ENCODE measurements around the gene CDH4.

The CDH4 gene

DNA sequence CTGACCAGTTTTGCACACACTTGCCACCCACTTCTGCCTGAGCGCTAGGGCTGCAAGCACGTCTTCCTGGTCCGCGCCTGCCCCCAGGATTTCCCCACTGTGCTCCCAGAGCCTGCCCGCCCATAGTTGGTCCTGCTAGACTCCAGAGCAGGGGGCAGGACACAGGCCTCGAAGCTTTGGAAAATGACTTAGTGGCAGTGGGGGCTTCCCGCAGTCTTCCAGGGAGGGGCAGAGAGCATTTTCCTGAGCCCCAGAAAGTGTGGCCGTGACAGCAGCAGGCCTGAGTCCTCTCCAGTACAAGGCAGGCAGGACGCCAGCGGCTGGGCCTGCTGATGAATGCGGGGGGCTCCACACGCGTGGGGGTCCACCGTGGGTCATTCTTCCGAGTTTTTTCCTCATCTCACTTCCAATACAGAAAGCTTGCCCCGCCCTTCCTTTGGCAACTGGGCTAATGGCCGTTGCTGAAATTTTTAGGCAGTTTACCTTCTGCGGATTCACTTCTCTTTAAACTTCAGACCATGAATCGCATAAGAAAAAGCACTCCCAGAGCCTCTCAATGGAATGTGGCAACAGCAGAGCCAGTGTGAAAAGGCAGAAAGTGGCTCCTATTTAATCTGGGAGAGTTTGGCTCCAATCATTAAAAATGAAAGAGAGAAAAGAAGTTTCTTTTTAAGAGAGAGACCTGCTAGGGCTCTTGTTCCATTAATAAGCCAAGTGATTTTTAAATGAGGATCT lies 383.8 kb downstream of the CDH4 start:
- Histone ChIP-seq H3K36me3 (ENCODE audit: control insufficient read depth in 2 of 2, insufficient read depth in 2 of 2, low read length in 2 of 2) (no peaks in the 10 kb centered on the region), H3K9me3 (ENCODE audit: control insufficient read depth in 2 of 2, low read length in 2 of 2) (no peaks in the 10 kb centered on the region), H3K27me3 (ENCODE audit: control insufficient read depth in 2 of 2, insufficient read depth in 2 of 2, low read length in 2 of 2) (no peaks in the 10 kb centered on the region), H3K4me3 (ENCODE audit: low read length in 2 of 2) (no peak overlapping the region), H3K27ac (ENCODE audit: low read depth in 2 of 2, low read length in 2 of 2) (no peak overlapping the region), H3K9ac (ENCODE audit: low read depth in 1 of 2, low read length in 2 of 2) (no peak overlapping the region), H3K4me1 (ENCODE audit: control insufficient read depth in 2 of 2, insufficient read depth in 2 of 2, low read length in 2 of 2) (no peaks in the 10 kb centered on the region)

DNA sequence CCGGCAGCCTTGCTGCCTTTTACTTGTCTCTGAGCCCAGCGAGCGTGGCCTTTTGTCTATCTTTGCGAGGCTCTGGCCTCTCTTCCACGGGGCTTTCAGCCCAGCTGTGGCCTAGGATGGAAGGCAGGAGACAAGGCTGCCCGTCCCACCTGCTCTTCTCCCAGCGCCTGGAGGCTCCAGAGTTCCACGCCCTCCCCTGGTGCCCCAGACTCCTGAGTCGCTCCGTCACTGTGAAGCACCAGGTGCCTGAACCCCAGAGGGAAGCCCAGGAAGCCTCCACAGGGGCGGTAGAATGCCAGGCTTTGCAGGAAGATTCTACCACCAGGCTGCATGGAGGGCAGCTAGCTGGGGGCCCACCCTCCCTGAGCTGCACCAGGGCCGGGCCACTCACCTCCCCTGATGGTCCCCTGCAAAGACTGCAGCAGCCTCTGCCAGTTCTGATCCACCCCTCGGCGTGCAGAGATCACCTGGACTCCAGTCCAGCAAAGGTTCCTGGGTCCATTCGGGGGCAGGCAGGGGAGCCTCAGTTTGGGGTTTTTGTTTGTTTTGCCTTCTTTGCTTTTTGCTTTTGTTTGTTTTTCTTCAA lies 384.6 kb downstream of the CDH4 start:
- Histone ChIP-seq H3K4me3 (ENCODE audit: low read length in 2 of 2) (no peak overlapping the region), H3K36me3 (ENCODE audit: control insufficient read depth in 2 of 2, insufficient read depth in 2 of 2, low read length in 2 of 2) (no peaks in the 10 kb centered on the region), H3K27ac (ENCODE audit: low read depth in 2 of 2, low read length in 2 of 2) (no peak overlapping the region), H3K4me1 (ENCODE audit: control insufficient read depth in 2 of 2, insufficient read depth in 2 of 2, low read length in 2 of 2) (no peaks in the 10 kb centered on the region), H3K9ac (ENCODE audit: low read depth in 1 of 2, low read length in 2 of 2) (no peak overlapping the region), H3K9me3 (ENCODE audit: control insufficient read depth in 2 of 2, low read length in 2 of 2) (no peaks in the 10 kb centered on the region), H3K27me3 (ENCODE audit: control insufficient read depth in 2 of 2, insufficient read depth in 2 of 2, low read length in 2 of 2) (no peaks in the 10 kb centered on the region)

DNA sequence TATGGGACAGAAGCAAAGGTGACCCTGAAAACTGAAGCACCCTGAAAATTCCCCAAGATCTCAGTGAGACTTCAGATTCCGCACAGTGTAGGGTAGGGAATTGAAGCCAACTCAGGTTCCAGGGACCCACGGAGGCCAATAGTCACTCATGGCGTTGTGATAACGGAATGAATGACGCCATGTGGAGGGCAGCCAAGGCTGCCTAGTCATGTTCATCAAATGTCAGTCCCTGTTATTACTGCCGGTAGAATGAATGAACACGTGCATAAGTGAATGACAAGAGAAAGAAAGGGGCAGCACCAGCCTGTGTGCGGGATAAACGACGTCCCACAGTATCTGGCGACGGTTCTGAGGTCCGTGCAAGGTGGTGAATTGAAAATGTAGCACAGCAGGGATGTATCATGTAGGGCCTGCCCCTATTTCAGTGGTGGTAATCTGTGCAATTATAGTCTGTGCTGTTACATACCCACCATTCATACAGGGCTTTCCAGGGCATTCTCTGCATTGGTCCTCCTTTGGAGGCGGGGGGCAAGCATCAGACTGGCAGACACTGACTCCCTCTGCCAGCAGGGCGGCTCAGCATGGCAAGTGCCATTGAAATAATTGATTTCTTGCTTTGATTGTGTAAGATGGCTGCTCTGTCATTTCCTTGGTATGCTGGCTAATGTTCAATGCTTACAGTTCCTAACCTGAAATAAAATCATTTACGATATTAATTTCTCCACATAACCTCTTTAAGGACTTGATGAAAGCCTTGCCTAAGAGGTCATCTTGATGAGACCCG lies 386.9 kb downstream of the CDH4 start:
- no peak overlapping the region for H3K27ac ChIP-seq (ENCODE audit: low read depth in 2 of 2, low read length in 2 of 2)
- no peaks in the 10 kb centered on the region for H3K4me1 ChIP-seq (ENCODE audit: control insufficient read depth in 2 of 2, insufficient read depth in 2 of 2, low read length in 2 of 2)
- H3K9ac ChIP-seq (ENCODE audit: low read depth in 1 of 2, low read length in 2 of 2): no peak overlapping the region
- H3K4me3 ChIP-seq (ENCODE audit: low read length in 2 of 2): no peak overlapping the region
- H3K27me3 ChIP-seq (ENCODE audit: control insufficient read depth in 2 of 2, insufficient read depth in 2 of 2, low read length in 2 of 2): no peaks in the 10 kb centered on the region
- no peaks in the 10 kb centered on the region for H3K36me3 ChIP-seq (ENCODE audit: control insufficient read depth in 2 of 2, insufficient read depth in 2 of 2, low read length in 2 of 2)
- H3K9me3 ChIP-seq (ENCODE audit: control insufficient read depth in 2 of 2, low read length in 2 of 2): no peaks in the 10 kb centered on the region

DNA sequence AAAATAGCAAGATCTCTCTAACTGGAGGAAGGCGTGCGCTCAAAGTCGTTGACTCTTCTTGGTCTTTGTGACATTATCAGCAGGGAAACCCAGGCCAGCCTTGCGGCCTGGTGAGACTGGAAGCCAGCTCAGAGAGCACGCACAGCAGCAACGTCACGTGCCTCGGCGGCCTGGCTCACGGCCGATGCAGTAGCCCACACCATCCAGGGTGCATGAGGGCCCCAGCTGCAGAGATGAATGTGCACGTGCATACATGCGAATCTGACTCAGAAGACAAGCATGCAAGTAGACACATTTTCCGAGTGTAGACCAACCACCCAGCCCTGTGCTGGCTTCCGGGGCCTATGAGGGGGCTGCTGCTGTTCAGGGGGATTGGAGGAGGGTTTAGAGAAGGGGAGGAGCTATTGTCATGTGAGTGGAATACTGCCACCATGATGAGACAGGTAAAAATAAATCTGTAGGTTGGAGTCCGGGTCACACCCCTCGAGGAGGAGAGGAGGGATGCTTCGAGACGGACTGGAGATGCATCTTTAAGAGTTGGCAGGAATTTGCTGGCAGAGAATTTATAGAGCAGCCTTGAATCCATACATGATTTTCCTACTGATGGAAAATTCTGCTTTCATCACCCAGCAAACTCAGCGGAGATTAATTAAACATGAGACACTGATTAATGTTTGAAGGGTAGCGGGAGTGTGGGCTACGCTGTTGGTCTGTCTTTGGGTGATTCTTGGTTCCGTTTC lies 388.2 kb downstream of the CDH4 start:
- Histone ChIP-seq H3K9ac (ENCODE audit: low read depth in 1 of 2, low read length in 2 of 2) (no peak overlapping the region), H3K36me3 (ENCODE audit: control insufficient read depth in 2 of 2, insufficient read depth in 2 of 2, low read length in 2 of 2) (no peaks in the 10 kb centered on the region), H3K4me3 (ENCODE audit: low read length in 2 of 2) (no peak overlapping the region), H3K9me3 (ENCODE audit: control insufficient read depth in 2 of 2, low read length in 2 of 2) (no peaks in the 10 kb centered on the region), H3K27ac (ENCODE audit: low read depth in 2 of 2, low read length in 2 of 2) (no peak overlapping the region), H3K4me1 (ENCODE audit: control insufficient read depth in 2 of 2, insufficient read depth in 2 of 2, low read length in 2 of 2) (no peaks in the 10 kb centered on the region), H3K27me3 (ENCODE audit: control insufficient read depth in 2 of 2, insufficient read depth in 2 of 2, low read length in 2 of 2) (no peaks in the 10 kb centered on the region)

DNA sequence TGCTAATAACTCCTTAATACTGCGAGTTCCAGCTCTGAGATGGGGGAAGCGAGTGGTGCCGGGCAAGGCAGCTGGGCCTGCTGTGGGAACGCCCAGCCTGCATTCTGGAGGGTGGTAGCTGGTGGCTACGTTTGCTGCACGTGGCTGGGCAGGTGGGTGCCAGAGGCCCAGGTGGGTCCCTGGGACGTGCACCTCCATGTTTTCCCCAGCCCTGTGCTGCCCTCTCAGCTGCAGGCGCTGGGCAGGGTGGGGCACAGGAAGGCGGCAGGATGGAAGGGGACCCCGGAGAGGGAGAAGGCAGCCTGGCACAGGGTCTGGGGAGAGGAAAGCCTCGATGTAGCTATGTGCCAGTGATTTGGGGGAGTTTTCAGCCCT lies 388.8 kb downstream of the CDH4 start:
- Histone ChIP-seq H3K27me3 (ENCODE audit: control insufficient read depth in 2 of 2, insufficient read depth in 2 of 2, low read length in 2 of 2) (no peaks in the 10 kb centered on the region), H3K9me3 (ENCODE audit: control insufficient read depth in 2 of 2, low read length in 2 of 2) (no peaks in the 10 kb centered on the region), H3K4me3 (ENCODE audit: low read length in 2 of 2) (no peak overlapping the region), H3K9ac (ENCODE audit: low read depth in 1 of 2, low read length in 2 of 2) (no peak overlapping the region), H3K27ac (ENCODE audit: low read depth in 2 of 2, low read length in 2 of 2) (no peak overlapping the region), H3K36me3 (ENCODE audit: control insufficient read depth in 2 of 2, insufficient read depth in 2 of 2, low read length in 2 of 2) (no peaks in the 10 kb centered on the region), H3K4me1 (ENCODE audit: control insufficient read depth in 2 of 2, insufficient read depth in 2 of 2, low read length in 2 of 2) (no peaks in the 10 kb centered on the region)

DNA sequence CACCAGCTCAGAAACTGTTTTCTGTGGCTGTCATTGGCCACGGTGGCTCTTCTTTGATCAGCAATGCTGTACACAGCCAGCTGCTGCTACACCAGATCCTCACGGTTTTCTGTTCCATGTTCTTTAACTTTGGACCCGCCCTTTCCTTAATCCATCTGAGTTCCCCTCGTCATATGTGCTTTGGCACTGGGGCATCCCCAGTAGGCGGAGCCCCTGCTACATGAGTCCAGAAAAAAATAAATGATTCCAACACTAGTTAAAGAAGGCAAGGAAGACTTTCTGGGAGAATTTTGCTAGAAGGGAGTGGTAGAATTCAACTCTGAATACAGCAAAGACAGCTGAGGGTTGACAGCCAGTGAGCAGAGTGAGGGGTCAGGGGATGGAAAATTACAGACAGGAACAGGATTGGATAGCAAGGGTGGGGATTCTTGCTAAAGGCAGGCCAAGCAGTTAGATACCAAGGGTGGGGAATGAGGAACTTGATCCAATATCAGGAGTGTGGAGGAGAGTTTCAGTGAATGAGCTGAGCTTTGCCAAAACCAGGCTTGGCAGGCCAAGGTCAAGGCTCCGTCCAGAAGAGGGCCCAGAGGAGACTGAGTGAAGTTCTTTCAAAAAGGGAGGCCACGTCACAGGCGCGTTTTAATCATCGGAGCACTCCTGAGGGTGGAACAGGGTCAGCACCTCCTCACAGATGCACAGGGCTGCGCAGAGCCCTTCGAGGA lies 391.8 kb downstream of the CDH4 start:
- H3K4me1 ChIP-seq (ENCODE audit: control insufficient read depth in 2 of 2, insufficient read depth in 2 of 2, low read length in 2 of 2): no peaks in the 10 kb centered on the region
- H3K4me3 ChIP-seq (ENCODE audit: low read length in 2 of 2): no peak overlapping the region
- H3K9me3 ChIP-seq (ENCODE audit: control insufficient read depth in 2 of 2, low read length in 2 of 2): no peaks in the 10 kb centered on the region
- no peaks in the 10 kb centered on the region for H3K27me3 ChIP-seq (ENCODE audit: control insufficient read depth in 2 of 2, insufficient read depth in 2 of 2, low read length in 2 of 2)
- H3K27ac ChIP-seq (ENCODE audit: low read depth in 2 of 2, low read length in 2 of 2): no peak overlapping the region
- H3K9ac ChIP-seq (ENCODE audit: low read depth in 1 of 2, low read length in 2 of 2): no peak overlapping the region
- H3K36me3 ChIP-seq (ENCODE audit: control insufficient read depth in 2 of 2, insufficient read depth in 2 of 2, low read length in 2 of 2): no peaks in the 10 kb centered on the region

DNA sequence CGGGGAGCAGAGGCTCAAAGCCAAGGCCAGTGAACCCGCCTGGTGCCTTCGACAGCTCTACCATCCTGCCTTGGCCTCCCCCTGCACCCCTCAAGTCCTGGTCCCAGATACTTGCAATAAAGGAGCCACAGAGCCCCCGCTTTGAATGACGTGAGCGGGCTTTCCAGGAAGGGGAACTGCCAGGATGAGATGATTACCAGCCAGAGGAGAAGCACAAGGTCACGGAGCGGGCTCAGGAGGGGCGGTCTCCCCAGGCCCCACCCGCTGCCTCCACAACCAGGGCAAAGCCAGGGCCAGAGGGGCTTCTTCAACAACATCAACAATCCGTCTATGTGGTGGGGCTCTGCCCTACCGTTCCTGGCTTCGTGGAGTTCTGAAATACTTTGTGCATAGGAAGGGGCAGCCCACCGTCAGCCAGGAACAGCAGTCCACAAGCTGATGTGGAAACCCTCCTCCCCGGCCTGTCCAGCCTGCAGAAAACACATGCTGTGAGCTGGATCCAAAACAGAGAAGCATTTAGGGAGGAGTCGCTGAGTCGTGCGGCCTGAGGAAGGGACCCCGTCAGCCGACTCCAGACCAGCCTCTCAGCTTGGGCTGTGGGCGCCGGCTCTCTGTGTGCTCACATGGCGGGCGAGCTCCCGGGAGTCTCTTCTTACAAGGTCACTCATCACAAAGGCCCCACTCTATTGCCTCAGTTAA lies 392.5 kb downstream of the CDH4 start:
- Histone ChIP-seq H3K4me3 (ENCODE audit: low read length in 2 of 2) (no peak overlapping the region), H3K9ac (ENCODE audit: low read depth in 1 of 2, low read length in 2 of 2) (no peak overlapping the region), H3K27me3 (ENCODE audit: control insufficient read depth in 2 of 2, insufficient read depth in 2 of 2, low read length in 2 of 2) (no peaks in the 10 kb centered on the region), H3K9me3 (ENCODE audit: control insufficient read depth in 2 of 2, low read length in 2 of 2) (no peaks in the 10 kb centered on the region), H3K36me3 (ENCODE audit: control insufficient read depth in 2 of 2, insufficient read depth in 2 of 2, low read length in 2 of 2) (no peaks in the 10 kb centered on the region), H3K4me1 (ENCODE audit: control insufficient read depth in 2 of 2, insufficient read depth in 2 of 2, low read length in 2 of 2) (no peaks in the 10 kb centered on the region), H3K27ac (ENCODE audit: low read depth in 2 of 2, low read length in 2 of 2) (no peak overlapping the region)

DNA sequence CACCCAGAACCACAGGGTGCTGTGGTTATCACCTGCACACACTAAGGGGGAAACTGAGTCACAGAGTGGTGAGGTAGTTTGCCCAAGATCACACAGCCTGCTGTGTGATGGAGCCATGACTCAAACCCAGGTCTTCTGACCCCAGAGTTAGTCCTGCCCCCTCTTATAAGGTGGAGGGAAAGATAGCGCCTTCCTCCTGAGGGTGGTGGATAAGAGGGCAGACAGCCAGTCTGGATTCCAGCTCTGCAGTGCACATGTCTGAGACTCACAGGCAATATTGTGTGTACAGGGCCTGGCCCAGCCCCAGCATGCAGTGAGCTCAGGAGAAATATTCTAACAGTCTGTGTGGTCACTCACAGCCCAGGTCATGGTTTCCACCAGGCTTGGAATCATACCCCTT lies 393.7 kb downstream of the CDH4 start:
- H3K9ac ChIP-seq (ENCODE audit: low read depth in 1 of 2, low read length in 2 of 2): no peak overlapping the region
- H3K4me1 ChIP-seq (ENCODE audit: control insufficient read depth in 2 of 2, insufficient read depth in 2 of 2, low read length in 2 of 2): no peaks in the 10 kb centered on the region
- H3K27me3 ChIP-seq (ENCODE audit: control insufficient read depth in 2 of 2, insufficient read depth in 2 of 2, low read length in 2 of 2): no peaks in the 10 kb centered on the region
- H3K9me3 ChIP-seq (ENCODE audit: control insufficient read depth in 2 of 2, low read length in 2 of 2): no peaks in the 10 kb centered on the region
- H3K36me3 ChIP-seq (ENCODE audit: control insufficient read depth in 2 of 2, insufficient read depth in 2 of 2, low read length in 2 of 2): no peaks in the 10 kb centered on the region
- no peak overlapping the region for H3K4me3 ChIP-seq (ENCODE audit: low read length in 2 of 2)
- H3K27ac ChIP-seq (ENCODE audit: low read depth in 2 of 2, low read length in 2 of 2): no peak overlapping the region

DNA sequence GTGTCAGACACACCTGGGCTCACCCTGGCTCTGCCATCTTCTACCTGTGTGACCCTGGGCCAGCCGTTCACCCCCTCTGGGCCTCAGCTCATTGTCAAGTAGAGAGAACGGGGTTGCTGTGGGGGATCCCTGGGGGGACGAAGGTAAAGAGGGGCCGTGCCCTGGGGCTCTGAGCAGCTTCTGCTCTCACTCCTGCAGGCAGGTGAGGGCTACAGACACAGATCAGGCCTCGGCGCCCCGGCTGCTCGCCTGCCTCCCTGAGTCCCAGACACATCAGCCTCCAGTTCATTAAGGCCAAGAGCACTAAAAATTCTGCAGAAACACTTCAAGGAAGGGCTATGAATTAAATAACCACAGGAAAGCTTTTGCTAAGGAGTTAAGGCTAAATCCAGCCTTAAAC lies 394.4 kb downstream of the CDH4 start:
- H3K27ac ChIP-seq (ENCODE audit: low read depth in 2 of 2, low read length in 2 of 2): no peak overlapping the region
- H3K9me3 ChIP-seq (ENCODE audit: control insufficient read depth in 2 of 2, low read length in 2 of 2): no peaks in the 10 kb centered on the region
- no peak overlapping the region for H3K9ac ChIP-seq (ENCODE audit: low read depth in 1 of 2, low read length in 2 of 2)
- H3K27me3 ChIP-seq (ENCODE audit: control insufficient read depth in 2 of 2, insufficient read depth in 2 of 2, low read length in 2 of 2): no peaks in the 10 kb centered on the region
- no peaks in the 10 kb centered on the region for H3K4me1 ChIP-seq (ENCODE audit: control insufficient read depth in 2 of 2, insufficient read depth in 2 of 2, low read length in 2 of 2)
- no peak overlapping the region for H3K4me3 ChIP-seq (ENCODE audit: low read length in 2 of 2)
- H3K36me3 ChIP-seq (ENCODE audit: control insufficient read depth in 2 of 2, insufficient read depth in 2 of 2, low read length in 2 of 2): no peaks in the 10 kb centered on the region

Data from mucosa of rectum (tissue), 2 donors.